Muscle of back (tissue), 11 donors: ENCODE measurements around the gene SLC7A5. TPM values are rescaled to one million over a fixed set of nuclear protein-coding genes. Genes with fewer than 3 reads are reported as not detected.
A peak's percentile ranks its signal among the peaks of the same experiment; 100 is the strongest.
"Not testable (repeated sequence)": the region's sequence is repeated elsewhere in the genome, so short reads cannot be mapped to it uniquely, and the experiment has no call there.

ENCODE experiments used
- DNase-seq, 3 donors: peaks; one replicate each; pipeline versions ENCODE4 v3.0.0 to v3.0.0-alpha.2; 2013
- polyA plus RNA-seq, 10 donors: library from polyadenylated mRNA; unstranded; fragments of 120-200 nt; gene quantifications; one replicate each; pipeline ENCODE4 v1.2.1, GENCODE V29; 2013; ENCODE audit not compliant: insufficient read length in 10 of 10

Gene SLC7A5
- polyA plus RNA-seq, 10 donors, result 7.6 to 11.2 (median 9.2) TPM

DNA sequence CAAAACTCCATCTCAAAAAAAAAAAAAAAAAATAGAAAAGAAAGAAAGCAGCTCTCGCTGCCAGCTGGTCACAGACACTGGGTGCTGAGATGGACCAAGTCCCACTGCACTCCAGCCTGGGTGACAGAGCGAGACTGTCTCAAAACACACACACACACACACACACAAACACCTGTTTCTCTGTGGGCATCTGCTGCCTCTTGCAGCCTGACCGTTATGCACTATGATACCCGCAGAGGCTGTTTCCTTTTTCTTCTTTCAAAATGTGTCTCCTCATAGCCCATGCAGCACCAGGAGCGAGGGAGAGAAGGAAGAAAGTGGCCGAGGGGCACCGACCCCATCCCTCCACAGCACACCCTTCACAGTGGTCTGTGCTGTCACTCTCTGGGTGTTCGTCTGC, 66.6 kb downstream of the SLC7A5 start:
- no peak for DNase-seq

DNA sequence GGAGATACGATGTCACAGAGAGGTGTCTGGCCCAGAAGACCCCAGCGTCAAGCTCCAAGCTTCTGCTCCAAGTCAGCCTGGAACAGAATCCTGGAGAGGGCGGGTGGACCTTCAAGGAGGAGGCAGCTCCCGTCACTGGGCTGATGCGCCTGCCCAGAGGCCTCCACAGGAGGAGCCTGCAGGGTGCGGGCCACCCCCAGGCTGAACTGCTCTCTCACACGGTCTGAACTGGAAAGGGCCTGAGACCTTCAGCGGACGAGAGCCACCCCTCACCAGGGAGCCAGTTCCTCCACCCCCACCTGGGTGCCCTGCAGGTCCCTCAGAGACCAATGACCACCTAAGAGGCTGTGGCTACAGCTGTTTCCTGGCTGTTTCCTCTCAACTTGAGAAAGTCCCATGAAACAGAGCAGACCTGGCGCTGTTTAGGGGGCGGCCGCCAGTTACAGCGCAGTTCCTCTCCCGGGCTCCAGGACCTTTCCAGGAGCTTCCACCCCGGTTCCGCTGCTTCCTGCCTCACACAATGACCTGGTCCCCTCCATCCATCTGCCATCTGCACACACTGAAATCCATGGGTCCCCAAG, 67.5 kb downstream of the SLC7A5 start:
- DNase-seq, result no peak

DNA sequence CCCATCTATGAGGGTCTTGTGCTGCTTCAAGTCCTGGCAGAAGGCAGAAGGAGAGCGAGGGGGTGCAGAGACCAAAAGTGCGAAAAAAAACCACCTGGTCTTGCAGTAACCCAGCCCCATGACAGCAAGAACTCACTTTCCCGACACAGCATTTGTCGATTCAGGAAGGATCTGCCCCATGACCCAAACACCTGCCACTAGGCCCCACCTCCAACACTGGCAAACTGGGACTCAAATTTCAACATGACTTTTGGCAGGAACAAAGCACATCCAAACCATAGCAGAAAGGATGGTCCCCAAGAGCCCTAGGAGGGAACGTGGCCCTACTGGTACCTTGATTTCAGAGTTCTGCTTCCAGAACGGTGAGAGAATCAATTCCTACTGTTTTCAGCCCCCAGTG, 68.8 kb downstream of the SLC7A5 start:
- no peak for DNase-seq

DNA sequence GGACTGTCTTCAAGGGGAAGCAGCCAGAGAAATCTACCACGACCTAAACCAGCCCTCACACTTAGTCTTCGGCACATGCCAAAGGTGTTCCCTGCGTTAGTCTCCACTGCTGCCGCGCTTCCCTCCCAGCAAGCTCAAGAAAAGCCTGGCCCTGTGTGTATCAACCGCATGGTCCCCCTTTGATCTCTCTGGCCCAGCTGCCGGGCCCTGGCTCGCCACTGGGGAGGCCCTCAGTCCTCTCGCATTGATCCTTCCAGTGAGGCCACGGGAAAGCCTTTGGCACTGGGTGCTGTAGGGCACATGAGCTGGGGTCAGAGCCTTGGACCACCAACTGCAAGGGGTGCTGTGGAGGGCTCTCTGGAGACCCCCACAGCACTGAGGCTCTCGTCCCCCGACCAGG, 74.0 kb downstream of the SLC7A5 start:
- no peak for DNase-seq

DNA sequence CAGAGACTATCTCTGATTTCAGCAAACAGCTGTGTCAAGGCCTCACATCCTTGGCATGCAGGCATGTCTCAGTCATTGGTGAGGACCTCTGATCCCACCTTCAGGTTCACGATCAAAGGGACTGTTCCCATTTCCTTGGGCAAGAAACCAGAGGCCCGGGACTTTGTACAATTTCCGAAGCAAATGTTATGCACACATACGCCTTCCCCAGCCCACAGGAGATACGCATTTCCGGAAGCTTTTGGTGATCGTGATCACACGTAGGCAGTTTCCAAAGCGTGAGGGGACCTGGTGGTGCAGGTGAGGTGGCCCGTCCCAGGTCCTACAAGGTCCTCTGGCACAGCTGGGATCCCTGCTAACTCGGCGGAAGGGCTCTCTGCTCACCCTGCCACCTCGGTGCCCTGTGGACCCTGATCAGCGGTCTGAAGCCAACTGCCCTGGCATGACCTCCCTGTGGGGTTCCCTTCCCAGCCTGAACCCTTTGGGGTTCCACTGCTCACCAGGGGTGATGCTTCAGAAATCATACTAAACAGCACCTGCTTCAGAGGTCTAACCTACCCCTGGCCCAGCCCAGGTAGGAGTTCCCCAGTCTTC, 74.7 kb downstream of the SLC7A5 start:
- DNase-seq, result no peak

DNA sequence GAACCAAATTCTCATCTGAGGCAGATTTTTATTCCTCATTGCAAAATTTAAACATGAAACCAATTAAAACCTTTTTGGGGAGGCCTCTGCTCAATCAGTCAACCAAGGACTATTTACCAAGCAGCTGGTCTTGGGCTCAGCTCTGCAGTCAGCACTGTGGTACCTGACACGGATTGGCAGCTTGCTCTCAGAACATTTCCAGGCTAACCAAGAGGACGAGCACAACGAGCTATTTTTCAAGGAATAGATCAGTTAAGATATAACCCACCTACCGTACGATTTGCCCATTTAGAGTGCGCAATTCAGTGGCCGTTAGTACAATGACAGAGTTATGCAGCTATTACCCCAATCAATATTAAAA, 77.1 kb downstream of the SLC7A5 start:
- no peak for DNase-seq

DNA sequence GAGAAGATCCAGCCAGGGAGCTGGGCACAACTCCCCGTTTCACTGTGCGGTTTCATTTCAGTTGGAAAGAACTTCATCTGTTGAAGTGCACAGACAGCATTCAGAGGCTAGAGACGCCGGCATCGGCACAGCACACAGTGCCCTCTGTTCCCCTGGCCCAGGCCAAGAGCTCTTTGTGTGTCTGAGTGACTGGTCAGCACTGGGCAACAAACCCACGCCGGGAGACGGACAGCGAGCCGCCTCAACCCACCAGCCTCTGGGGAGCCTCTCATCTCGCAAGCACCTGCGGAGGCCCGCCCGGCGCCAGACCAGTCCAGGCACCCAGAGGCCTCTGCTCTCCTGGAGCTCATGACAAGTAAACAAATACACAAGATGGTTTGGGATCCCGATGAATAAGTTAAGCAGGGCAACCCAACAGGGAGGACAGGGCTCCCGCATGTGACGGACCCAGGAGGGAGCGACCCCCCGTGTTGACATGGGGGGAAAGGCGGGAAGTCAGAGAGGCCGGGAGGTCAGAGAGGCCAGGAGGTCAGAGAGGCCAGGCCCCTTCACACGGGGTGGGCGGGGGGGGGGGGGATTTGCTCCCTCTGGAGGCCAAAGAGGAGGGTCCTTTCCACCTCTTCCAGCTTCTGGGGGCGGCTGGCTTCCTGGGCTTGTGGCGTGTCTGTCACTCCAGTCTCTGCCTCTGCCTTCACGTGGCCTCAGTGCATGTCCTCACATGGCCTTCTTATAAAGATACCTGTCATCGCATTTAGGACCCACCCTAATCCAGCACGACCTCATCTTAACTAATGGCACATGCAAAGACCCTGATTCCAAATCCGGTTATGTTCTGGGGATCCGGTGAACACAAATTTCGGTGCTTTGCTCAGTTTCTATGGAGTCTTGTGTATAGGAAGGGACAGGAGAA, 77.8 kb downstream of the SLC7A5 start:
- no peak for DNase-seq

DNA sequence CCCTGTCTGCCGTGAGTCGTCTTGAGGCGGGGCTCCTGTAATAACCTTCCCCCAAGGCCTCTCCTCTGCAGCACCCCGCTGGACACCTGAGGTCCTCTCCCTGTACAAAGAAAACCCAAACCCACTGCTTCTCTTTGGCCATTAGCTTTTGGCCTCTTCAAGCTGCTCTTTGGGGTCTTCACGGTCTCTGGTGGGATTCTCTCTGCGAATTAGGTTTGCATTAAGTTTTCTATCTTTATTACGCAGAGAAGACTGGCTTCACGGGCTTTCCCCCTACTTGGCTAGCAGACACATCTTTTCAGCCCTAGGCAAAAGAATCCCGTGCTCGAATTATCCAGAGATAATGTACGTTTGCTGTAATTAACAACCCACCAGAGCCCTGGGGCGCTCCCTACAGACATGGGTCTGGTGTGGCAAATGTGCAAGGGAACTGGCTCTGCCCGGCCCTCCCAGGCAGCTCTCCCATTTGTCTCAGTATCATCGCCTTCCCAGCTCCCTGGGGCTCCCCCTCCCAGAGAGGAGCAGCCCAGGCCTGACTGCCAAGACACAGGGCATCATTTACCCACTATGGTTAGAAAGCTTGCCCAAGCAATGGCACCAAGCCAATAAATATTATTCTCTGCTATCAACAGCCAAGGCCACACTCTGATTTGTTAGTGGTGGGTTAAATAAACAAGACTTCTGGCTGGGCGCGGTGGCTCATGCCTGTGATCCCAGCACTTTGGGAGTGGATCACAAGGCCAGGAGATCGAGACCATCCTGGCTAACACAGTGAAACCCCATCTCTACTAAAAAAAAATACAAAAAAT, 78.8 kb downstream of the SLC7A5 start:
- DNase-seq, result no peak

DNA sequence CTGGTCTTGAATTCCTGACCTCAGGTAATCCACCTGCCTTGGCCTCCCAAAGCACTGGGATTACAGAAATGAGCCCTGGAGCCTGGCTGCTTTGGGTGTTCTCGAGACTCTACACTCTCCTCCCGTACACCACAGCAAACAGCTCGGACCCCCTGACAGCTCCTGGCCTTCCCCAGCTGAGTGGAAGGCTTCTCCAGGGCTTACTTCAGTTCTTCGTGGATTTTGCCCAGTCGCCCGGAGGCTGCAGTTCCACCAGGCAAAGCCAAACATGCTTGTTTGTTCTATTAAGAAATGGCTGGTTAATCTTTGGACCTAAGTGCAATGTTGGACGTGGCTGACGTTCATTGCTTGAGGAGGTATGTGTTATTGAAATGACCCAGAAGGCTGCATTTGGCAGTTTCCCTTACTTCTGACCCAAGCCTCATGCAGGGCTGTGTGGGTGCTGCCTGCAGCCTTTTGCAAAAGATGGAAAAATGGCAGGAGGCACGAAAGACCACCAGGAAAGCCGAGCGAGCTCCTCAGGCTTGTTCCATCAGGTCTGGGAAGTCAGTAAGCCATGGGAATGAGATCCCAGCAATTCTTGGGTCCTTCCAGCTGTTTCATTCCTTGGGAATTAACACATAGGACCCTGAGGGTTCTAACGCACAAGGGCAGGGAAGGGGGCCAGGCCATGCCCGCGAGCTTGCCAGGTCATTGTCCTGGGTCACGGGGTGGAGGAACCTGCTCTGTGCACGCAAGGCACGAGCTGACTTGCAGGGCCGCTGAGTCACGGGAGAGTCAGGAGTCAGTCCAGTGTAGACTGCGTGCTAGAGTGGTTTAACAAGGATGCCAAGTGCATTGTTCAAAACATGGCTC, 79.6 kb downstream of the SLC7A5 start:
- DNase-seq, result no peak

DNA sequence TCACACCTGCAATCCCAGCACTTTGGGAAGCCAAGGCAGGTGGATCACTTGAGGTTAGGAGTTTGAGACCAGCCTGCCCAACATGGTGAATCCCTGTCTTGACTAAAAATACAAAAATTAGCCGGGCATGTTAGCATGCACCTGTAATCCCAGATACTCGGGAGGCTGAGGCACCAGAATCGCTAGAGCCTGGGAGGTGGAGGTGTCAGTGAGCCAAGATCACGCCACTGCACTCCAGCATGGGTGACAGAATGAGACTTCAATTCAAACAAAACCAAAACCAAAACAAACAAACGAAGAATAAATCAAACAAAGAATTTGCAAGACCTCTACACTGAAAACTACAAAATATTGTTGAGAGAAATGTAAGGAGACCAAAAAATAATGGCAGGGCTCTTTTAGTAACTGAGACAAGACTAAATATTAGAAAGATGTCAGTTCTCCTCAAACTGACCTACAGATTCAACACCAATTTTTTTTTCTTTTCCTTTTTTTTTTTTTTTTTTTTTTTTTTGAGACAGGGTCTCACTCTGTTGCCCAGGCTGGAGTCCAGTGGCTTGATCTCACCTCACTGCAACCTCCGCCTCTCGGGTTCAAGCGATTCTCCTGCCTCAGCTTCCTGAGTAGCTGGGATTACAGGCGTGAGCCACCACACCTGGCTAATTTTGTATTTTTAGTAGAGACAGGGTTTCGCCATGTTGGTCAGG, 80.4 kb downstream of the SLC7A5 start:
- DNase-seq, result not testable (repeated sequence)

DNA sequence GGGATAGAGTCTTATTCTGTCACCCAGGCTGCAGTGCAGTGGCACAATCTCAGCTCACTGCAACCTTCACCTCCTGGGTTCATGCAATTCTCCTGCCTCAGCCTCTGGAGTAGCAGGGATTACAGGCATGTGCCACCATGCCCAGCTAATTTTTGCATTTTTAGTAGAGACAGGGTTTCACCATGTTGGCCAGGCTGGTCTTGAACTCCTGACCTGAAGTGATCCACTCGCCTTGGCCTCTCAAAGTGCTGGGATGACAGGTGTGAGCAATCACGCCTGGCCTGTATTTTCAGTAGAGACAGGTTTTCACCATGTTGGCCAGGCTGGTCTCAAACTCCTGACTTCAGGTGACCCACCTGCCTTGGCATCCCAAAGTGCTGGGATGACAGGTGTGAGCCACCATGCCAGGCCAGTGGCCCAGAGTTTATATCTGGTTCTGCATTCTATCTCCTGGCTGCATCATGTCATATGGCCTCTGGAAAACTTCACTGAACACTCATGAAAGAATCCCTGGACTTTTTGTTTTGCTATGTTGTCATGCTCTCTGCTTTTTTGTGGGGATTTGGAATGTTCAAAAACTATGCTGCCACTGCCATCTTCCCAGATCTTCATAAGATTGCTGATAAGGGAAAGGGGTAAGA, 81.7 kb downstream of the SLC7A5 start:
- DNase-seq, result not testable (repeated sequence)

DNA sequence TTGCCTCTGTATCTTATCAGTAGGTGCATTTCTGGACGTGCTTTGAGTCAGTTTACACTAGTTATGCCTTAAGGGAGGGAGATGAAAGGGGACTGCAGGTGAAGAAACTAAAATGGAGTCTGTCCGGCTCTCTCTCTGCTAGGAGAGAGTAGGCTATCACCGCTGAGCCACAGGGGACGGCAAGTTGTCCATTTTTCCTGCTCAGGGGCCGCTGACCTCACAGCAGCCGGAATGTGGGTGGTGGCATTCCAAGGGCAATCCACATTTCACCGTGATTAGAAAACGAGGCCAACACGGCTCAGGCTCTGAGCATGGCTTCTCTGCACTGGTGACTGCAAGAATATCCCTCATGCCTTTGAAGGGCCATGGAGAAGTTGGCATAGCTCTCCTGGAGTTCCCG, 84.5 kb downstream of the SLC7A5 start:
- DNase-seq, result no peak

DNA sequence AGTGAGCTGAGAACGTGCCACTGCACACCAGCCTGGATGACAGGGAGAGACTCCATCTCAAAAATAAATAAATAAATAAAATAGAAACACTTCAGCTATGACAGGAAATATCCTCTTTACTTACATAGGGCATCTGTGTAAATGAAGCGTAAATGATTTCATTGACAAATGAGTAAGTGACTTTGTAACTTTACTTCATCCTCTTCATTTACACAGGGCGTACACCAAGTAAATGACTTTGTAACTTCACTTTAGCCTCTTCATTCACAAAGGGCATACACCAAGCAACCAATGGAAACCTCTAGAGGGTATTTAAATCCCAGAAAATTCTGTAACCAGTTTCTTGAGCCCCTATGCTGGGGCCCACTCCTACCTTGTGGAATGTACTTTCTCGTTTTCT, 87.3 kb downstream of the SLC7A5 start:
- DNase-seq, result no peak

DNA sequence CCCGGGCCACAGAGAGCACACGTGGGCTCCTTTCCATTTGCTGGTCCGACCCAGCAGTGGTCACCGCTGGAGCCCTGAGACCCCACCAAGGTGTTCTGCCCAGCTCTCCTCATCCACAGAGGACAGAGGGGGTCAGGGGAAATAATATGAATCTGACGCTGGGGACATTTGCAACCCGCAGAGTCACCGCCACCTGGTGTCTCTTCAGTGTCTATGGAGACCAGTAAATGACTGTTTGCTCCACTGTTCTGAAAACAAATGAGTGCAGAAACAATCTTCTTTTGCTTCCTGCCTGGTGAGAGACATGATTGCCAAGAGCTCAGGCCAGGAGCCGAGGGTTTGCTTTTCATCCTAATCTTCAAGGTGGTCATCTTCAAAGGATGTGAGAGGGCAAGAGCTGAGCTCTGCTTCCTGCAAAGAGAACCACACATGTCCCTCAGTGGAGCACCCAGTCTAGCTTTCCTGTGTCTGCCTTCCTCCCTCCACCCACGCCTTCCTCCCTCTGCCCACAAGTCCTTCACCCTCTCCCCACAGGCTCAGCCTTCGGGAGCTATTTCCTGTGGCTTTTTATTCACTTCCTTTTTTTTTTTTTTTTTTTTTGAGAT, 88.8 kb downstream of the SLC7A5 start:
- peak in 1 of 3 donors; percentile 32 for DNase-seq

Other genes with a start within 250 kb of the SLC7A5 start
- gene KLHDC4, start 103.5 kb downstream of the SLC7A5 start, polyA plus RNA-seq, result 10 to 100 TPM; 18.3 to 29.1 (median 23.6) TPM
- under 1 TPM; 0.03 to 0.17 (median 0.08) TPM for gene CA5A, start 67.0 kb upstream of the SLC7A5 start, polyA plus RNA-seq
- 10 to 100 TPM; 10.4 to 15.2 (median 13.2) TPM for gene BANP, start 81.9 kb upstream of the SLC7A5 start, polyA plus RNA-seq